G401 (cell line): ENCODE measurements around the gene LRRC4C. TPM values are rescaled to one million over a fixed set of nuclear protein-coding genes. Genes with fewer than 3 reads are reported as not detected.
A peak's percentile ranks its signal among the peaks of the same experiment; 100 is the strongest.

ENCODE experiments used
- DNase-seq: peaks from one replicate; pipeline ENCODE4 v3.0.0-alpha.2; 2015; ENCODE audit warnings: low spot score
- in situ Hi-C: cut with HindIII; loops from 2 replicates; pipeline ENCODE4 v1.10.0; 2016; ENCODE audit warnings: low sequenced_read_pairs, mixed read lengths
- total RNA-seq: library from RNA; depleted of rRNA; stranded (reverse); fragments of >200 nt; shearing (Covaris generic); gene quantifications from 2 replicates; pipeline ENCODE4 v1.2.3, GENCODE V29; 2014

The LRRC4C gene
- total RNA-seq, 1 experiment from 2014 or later: not detected

GRCh38 chr11:40841231-40841630 lies 618.2 kb downstream of the LRRC4C start:
- in situ Hi-C loops: no loop called here
- no peak for DNase-seq

- DNase-seq: no peak
- in situ Hi-C loops: no loop called here
Observed at GRCh38 chr11:40838181-40838683, 621.2 kb downstream of the LRRC4C start.

- no peak for DNase-seq
- in situ Hi-C loops: no loop called here
Observed at GRCh38 chr11:40827116-40827515, 632.3 kb downstream of the LRRC4C start.

- in situ Hi-C loops: no loop called here
- DNase-seq: no peak
Observed at GRCh38 chr11:40826601-40827000, 632.9 kb downstream of the LRRC4C start.

DNA sequence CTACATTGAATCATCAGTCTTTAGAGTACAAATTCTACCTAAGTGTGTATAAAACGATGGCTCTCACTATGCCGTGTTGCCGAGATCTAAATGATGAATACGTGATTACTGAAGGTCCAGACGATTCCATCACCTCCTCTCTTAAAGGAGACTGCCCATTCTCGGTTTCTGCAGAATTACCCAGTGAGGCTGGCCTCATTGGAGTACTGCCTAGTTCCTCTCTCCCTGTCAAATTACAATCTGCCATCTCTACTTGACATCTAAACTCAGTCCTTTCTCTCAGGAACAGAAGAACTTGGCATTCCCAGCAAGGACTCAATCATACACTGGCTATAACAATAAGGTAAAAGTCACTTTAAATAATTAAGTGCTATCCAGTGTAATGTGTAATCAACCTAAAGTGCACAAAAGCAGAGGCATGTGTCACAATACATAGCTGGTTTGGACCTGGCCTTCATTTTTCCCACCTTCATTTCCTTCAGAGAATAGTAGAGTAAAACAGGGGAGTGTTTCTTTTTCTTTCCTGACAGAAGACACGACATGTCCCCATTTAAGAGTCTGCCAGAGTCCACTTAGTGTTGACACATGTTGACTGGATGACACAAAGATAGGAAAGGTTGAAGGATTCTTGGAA lies 634.1 kb downstream of the LRRC4C start:
- peak; percentile 52 for DNase-seq
- in situ Hi-C loops: no loop called here

- DNase-seq: no peak
Observed at GRCh38 chr11:40819230-40819629, 640.2 kb downstream of the LRRC4C start.

GRCh38 chr11:40816976-40817375 lies 642.5 kb downstream of the LRRC4C start:
- in situ Hi-C loops: no loop called here
- DNase-seq: no peak

More at GRCh38 chr11:40819230-40819629, 640.2 kb downstream of the LRRC4C start:
- in situ Hi-C loops: no loop called here

- in situ Hi-C loops: no loop called here
Observed at GRCh38 chr11:40797981-40798380, 661.5 kb downstream of the LRRC4C start.

GRCh38 chr11:40787224-40787623 lies 672.2 kb downstream of the LRRC4C start:
- in situ Hi-C loops: no loop called here
- no peak for DNase-seq

More at GRCh38 chr11:40797981-40798380, 661.5 kb downstream of the LRRC4C start:
- DNase-seq: no peak

DNA sequence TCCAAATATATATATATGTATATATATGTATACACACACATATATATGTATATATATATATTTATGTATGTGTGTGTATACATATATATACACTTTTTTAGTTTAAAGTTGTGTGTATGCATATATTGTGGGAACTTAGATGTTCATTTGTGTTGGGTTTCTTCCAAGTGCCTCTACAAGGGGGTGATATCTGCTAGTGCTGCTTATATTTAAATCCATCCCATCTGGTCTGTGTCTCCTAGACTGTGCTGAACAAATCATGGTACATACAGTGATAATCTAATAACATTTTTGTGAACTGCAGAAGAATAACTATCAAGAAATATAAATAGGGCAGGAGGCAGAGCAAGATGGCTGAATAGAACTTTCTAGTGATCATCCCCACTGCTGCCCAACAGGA lies 696.4 kb downstream of the LRRC4C start:
- in situ Hi-C loops: no loop called here

GRCh38 chr11:40759341-40759740 lies 700.1 kb downstream of the LRRC4C start:
- no peak for DNase-seq
- in situ Hi-C loops: no loop called here

More for the DNA sequence above, 696.4 kb downstream of the LRRC4C start:
- DNase-seq: no peak

DNA sequence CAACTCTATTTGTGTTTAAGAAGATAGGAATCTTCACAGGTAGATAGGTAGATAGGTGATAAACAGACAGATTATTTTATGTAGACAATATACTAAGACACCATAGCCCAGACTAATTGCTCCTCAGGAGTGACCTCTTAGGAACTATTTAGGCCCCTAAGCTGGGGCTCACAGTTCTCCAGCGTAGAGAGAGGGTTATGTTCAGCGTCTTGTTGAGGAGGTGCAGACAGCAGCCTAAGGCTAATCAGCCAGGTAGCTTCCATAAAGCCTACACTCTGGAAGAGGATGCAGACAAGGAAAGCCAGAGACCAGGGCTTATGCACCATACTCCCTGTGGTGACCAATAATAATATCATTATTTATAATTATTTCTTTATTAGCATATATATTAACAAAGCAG lies 705.2 kb downstream of the LRRC4C start:
- in situ Hi-C loops: no loop called here

DNA sequence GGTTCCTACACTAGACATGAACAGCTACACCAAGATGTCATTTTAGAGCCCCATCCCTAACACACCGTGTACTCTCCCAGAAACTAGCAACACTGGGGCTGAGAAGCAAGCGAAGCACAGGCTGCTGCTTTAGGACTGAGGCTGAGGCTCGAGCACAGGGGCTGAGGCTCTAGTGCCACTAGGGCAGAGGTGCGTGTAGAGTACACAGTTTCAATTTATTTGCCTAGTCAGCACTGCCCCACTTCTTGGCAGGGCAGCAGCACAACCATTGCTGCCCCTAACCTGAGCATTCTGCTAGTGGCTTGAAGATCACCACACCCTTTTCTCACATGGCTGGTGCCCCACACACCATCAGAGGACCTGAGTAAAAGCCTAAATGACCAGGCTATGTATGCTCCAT lies 713.2 kb downstream of the LRRC4C start:
- in situ Hi-C loops: no loop called here
- DNase-seq: no peak

More for the DNA sequence above, 705.2 kb downstream of the LRRC4C start:
- DNase-seq: no peak

DNA sequence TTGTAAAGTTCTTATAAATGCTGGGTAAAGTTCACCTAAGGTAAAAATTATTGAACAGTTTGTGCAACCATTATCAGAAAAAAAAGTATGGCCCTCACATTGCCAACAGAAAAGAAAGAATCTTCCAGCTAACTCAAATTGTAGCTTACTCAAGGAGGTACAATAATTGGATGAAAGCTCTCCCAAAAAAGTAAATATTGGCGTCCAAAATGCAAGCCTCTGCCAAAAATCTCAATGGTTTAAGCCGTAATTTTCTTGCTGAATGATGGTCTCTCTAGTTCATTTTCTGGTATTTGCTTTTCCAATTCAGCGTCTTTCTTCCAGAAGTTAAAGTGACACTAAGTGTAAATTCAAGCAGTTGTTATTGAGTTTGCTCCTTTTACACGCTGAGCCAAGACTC lies 727.3 kb downstream of the LRRC4C start:
- DNase-seq: peak; percentile 9
- in situ Hi-C loops: no loop called here

GRCh38 chr11:40722179-40722795 lies 737.2 kb downstream of the LRRC4C start:
- in situ Hi-C loops: no loop called here
- DNase-seq: no peak

DNA sequence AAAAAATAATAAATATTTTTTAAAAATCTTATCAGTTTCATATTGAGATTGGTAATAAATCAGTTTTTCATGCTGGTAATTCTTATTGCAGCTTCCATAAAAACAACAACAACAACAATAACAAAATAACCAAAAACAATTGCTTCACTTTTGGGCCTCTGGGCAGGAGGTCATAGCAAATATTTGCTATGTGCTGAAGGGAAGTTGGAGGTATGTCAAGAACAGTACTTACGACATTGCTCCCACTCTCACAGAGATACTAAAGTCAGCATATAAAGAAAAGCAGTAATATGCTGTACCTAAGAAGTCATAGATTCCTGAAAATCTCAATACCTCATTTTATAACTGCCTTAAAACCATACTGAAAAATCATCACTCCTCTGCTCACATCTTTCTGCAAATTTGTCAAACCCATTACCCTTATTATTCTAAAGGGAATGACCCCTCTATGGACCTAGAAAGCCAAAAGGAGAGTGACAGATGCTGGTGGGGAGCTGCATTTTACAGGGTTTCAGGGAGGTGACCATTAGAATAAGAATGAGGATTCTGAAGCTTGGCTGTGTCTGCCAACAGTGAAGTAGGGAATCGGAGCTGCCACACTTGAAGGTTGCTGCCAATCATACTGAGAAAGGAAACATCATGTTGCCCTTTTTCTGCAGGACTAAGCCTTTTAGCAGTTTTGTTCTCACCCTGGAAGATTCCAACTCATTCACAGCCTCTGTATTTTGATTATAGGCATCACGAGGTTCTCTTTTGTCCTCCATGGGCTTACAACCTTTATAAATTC lies 742.9 kb downstream of the LRRC4C start:
- in situ Hi-C loops: no loop called here
- no peak for DNase-seq

- no peak for DNase-seq
- in situ Hi-C loops: no loop called here
Observed at GRCh38 chr11:40713083-40713482, 746.4 kb downstream of the LRRC4C start.

- in situ Hi-C loops: no loop called here
Observed at GRCh38 chr11:40701027-40701426, 758.4 kb downstream of the LRRC4C start.

GRCh38 chr11:40689823-40690222 lies 769.6 kb downstream of the LRRC4C start:
- in situ Hi-C loops: no loop called here
- DNase-seq: no peak

More at GRCh38 chr11:40701027-40701426, 758.4 kb downstream of the LRRC4C start:
- DNase-seq: no peak

DNA sequence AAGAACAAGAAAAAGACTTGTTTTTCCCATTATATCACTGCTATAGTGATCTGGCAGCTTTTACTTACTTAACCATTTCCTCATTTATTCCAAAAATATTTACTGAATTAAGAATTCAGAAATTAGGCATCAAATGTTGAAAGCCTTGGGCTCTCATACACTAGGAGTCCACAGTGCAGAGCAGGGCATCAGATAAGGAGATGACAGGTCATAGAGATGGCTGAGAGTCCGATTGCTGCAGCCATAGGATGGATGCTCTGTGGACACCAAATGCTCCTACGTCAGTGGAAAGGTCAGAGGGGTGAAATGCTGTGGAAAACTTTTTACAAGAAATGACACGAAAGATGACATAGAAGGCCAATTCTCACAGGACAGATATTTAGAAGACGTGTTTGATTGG lies 771.1 kb downstream of the LRRC4C start:
- in situ Hi-C loops: no loop called here
- no peak for DNase-seq
